NCI-H1694 treated with DMSO at 0.1 percent for 48 hours (cell line): Measurements from ENCODE around the gene ENTHD1.
"Not testable (repeated sequence)": the region's sequence is repeated elsewhere in the genome, so short reads cannot be mapped to it uniquely, and the experiment has no call there.

Experiments
- DNase-seq: peaks from one replicate; lab custom pipeline; 2025; lab: John Stamatoyannopoulos, UW

ENTHD1 gene

DNA sequence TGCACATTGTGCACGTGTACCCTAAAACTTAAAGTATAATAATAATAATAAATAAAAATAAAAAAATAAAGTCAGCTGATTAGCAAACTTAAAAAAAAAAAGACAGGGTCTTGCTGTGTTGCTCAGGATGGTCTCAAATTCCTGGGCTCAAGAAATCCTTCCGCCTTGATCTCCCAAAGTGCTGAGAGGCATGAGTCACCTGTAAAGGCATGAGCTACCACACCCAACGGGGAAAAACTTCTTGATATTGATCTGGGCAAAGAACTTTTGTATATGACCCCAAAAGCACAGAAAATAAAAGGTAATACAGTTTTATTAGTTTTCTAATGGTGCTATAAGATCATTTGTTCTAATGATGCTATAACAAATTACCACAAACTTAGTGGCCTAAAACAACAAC, 46.1 kb downstream of the ENTHD1 start:
- no peak for DNase-seq

DNA sequence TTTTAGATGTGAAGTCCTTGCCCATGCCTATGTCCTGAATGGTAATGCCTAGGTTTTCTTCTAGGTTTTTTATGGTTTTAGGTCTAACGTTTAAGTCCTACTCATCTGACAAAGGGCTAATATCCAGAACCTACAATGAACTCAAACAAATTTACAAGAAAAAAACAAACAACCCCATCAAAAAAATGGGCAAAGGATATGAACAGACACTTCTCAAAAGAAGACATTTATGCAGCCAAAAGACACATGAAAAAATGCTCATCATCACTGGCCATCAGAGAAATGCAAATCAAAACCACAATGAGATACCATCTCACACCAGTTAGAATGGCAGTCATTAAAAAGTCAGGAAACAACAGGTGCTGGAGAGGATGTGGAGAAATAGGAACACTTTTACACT, 47.0 kb downstream of the ENTHD1 start:
- DNase-seq = not testable (repeated sequence)

DNA sequence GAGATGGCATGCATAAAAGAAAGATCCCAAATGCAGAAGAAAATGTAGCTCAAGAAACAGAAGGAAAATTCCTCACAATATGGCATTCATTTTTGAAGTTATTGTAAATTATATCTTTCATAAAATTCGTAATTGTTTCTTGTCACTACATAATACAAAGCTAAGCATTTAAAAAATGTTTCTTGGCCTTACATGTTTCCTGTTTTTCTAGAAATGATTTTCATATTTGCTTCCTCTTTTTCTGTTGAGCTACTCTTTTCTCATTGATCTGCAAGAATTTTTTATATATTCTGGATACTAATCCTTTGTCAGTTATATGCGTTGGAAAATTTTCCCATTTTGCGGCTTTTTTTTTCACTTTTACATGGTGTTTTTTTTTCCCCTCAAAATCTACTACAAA, 48.0 kb downstream of the ENTHD1 start:
- DNase-seq = no peak

DNA sequence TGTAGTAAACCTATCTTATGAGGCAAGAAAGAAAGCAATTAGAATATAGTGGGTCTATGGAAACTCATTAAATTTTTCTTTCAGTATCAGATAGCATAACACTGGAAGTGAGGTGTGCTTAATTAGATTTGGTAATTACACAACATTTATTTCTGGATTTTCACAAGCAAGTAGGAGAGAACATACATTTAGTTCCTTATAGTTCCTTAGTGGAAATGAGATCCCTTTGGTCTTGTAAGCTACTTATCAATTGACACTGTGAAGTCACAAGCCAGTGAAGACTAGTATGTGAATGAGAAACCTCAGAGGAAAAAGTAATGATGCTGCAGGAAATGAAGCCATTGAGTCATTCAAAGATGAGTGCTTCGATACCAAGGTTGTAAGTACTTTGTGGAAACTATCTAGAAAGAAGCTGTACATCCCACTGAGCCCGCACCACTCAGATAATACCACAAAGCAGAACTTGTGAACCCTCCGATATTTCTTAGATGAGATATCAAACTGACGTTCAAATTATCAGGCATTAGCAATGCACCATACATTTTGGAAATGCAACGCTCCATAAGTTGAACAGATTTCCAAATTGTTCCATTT, 53.5 kb downstream of the ENTHD1 start:
- DNase-seq = no peak

DNA sequence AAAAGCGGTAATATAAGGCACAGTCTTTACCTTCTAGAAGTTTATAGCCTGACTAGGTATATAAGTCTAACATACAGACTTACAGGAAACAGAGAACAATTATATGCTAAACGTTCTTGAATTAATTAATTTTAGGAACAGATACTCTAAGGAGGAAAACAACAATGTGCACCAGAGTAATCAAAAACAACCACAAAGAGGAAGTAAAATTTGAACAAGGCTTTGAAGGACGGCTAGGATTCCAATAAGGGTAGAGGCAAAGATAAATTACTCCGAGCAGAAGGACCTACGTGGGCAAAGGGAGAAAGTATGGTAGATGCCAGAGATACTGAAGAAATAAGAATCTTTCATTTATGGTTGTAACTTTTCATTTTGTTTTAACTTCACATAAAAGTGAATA, 54.4 kb downstream of the ENTHD1 start:
- DNase-seq = no peak

DNA sequence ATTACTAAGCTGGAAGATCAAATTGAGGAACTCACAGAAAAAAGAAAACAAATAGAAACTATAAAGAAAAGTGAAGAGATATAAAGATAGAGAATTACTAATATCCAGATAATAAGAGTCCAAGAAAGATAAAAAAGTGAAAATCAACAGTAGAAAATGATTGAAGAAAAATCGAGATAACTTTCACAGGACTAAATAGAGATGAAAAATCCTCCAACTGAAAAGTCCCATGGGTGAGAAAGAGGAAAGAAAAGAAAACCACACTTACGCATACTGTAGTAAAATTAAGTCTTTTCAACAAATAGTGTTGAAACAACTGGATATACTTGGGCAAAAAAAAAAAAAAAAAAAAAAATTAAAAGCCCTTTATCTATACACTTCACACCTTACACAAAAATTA, 60.0 kb downstream of the ENTHD1 start:
- DNase-seq = no peak

DNA sequence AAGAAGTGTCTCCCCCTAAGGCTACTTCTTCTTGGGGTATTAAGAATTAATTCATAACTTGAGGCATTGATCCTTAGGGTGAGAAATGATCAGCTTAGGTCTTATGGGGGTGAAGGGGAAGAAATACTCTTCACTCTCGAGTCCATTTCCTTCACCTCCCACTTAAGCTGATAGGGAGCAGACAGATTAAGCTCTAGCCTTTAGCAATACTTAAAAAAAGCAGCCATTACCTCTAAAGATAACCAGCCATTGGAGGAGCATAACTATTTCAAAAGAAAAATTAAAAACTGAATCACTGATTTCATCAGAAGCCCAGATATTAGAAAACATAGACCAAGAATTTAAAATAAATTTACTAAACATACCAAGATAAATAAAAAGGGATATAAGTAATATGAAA, 60.5 kb downstream of the ENTHD1 start:
- DNase-seq = no peak

DNA sequence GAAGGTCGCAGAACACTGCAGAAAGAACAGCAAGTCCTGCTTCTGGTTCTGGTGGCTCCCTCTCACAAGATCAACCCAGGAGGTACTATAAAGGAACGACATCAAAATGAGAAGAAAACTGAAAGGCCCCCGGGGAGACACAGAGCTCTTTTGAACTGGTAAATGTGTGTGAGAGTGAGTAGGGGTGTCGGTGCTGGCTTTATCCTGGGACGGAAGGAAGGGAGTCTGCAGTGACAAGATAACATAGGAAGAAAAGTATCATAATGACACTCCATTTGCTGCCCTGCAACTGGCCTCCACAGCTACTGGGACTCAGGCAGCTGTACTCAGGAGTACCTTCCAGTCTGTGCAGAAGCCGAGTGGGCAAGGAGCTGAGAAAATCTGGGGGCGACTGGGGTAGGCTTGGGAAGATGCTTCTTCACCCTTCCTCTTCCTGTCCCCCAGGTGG, 60.9 kb downstream of the ENTHD1 start:
- no peak for DNase-seq

DNA sequence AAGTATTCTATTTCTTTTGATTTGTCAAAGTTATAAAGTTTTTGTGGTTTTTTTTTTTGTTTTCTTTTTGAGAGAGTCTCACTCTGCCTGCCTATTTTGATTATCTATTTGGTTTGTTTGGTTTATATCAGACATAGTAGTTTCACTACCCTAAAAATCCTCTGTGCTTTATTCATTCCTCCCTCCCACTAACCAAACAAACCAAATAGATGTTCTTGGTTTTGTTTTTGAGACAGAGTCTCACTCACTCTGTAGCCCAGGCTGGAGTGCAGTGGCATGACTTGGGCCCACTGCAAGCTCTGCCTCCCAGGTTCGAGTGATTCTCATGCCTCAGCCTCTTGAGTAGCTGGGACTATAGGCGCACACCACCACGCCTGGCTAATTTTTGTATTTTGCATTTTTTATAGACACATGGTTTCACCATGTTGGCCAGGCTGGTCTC, 67.9 kb downstream of the ENTHD1 start:
- no peak for DNase-seq

DNA sequence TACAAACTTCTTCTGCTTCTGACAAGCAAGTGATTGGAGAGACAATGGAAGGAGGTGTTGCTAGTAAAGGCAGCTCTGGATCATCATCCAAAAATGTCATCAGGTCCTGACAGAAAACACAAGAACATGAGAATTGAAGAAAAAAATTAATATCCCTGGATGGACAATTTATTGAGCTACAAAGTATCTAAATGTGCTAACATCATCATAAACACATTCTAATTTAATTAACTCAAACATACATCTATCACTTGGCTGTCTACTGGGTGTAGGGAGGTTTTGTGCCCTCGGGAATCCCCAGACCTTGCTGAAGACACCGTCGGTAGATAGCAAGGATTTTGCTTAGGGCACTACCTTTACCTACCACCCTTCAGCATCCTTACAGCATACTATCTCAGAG, 72.6 kb downstream of the ENTHD1 start:
- DNase-seq = no peak

DNA sequence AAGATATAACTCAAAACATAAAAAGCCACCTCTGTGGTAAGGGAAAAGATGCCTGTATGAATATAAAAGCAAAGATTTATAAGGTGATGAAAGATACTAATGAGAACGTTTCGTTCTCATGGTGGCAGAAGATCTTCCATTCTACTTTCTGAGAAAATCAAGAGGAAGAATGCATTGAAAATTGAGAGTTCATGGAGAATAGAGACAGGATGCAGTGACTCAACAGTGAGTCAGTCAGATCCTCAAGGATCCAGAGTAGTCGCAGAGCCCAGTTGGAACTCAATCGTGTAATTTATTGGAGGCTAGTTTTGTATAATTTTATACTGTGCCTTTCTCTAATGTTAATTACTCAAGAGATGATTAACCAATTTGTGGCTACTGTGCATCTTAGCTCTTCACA, 73.3 kb downstream of the ENTHD1 start:
- no peak for DNase-seq

DNA sequence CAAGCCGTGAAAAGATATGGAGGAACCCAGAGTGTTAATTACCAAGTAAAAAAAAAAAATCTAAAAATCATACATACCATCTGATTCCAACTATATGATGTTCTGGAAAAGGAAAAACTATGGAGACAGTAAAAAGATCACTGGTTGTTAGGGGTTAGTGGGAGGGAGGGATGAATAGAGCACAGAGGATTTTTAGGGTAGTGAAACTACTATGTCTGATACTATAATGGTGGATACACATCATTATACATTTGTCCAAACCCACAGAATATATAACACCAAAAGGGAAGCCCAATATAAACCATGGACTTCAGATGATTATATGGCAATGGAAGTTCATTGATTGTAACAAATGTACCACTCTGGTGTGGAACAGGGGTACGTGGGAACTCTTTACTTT, 74.1 kb downstream of the ENTHD1 start:
- no peak for DNase-seq

DNA sequence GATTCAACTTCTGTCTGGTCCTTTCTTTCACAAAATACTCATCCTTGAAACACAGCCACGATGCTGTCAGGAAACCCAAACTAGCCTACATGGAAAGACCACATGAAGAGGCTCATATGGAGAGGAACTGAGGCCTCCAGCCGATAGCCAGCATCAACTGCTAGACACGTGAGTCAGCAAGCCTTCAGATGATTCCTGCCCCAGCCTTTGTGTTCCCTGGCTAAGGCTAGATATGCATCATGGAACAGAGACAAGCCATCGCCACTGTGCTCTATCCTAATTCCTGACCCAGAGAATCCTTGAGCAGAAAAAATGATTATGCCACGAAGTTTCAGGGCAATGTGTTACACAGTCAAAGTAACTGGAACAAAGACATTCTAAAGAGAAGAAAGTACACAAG, 75.5 kb downstream of the ENTHD1 start:
- no peak for DNase-seq

DNA sequence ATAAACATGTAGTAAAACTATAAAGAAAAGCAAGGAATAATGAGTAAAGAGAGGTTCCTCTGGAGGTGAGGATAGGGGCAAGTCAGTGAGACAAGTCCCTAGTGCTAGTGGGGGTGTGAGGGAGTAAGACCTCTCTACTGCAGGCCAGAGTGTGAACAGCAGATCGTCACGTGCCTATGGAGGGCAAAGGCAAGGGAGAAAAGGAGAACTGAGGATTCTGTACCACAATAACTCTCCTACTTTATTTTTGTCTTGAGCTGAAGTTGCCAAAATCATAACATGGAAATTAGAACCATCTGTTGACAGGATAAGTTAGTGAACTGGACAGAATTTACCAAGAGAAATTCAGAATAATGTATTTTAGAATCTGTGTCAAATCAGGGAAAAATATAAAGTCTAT, 77.6 kb downstream of the ENTHD1 start:
- no peak for DNase-seq

DNA sequence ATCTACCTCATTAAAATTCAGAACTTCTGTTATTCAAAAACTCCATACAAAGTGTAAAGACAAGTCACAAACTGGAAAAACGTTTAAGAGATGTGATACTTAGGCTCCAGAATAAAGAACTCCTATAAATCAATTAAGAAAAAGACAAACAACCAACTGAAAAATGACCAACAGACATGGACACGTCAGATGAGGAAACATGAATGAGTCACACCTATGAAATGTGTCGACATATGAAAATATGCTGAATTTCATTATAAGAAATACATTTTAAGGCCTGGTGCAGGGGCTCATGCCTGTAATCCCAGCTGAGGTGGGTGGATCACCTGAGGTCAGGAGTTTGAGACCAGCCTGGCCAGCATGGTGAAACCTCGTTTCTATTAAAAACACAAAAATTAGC, 78.7 kb downstream of the ENTHD1 start:
- no peak for DNase-seq

DNA sequence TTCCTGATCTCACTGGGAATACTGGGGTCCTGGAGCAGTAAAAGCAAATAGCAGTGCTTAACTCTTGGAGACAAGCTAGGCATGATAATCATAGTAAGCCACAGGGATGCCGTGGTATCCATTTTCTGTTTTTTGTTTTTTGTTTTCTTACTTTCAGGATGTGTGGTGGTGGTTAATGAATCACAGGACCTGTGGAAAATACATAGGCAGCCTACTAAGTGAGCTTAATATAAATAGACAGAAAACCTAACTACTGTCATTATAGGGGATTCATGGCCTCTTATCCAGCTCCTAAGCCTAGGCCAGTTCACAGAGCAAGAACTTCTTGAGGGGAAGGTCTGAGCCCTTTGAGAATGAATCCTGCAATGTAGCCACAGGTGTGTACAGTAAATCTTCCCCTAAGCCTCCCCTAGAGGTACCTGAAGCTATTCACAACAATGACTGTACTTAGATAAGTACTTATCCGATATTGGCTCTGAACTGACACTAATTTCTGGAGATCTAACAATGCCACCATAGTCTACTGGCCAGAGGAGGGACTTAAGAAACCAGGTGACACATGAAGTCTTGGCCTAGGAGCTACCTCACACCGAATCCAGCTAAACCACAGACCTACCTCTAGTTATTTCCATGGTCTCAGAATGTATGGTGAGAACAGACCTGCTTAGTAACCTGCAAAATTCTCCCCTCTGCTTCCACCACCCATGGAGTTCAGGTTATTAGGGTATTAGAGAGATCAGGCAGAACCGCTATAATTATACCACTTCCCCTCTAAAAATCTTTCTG, 83.6 kb downstream of the ENTHD1 start:
- DNase-seq = no peak

DNA sequence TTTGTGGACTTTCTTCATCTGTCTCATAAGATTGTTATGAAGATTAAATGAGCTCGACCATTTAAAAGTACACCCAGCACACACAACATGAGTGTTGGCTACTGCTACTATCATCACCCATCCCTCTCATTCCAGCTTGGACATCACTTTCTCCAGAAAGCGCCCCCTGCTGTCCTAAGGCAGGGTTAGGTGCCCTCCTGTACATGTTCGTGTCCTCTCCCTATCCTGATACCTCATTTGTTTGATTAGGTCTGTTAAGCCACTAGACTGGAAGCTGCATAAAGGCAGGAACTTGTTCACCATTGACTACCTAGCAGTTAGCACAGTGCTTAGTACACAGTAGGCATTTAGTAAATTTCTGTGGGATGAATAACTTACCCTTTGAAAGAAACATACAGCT, 85.5 kb downstream of the ENTHD1 start:
- peak; percentile 1 for DNase-seq

DNA sequence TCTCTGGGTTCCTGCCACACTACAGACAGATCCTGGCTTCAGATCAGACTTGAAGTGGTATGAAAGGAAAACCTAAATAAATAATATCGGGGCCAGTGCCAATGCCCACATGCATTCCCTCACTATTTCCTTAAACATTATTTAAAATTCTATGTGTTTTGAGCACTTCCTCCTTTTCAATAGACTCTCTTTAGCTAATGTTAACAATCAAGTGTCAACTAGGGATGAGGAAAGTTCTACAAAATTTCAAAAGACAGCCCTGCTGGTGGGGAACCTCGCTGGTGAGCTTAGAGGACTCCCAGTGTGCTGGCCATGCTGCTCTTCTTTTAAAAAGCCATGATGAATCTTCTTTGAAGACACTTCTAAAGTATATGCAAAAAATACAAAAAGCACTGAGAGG, 87.5 kb downstream of the ENTHD1 start:
- no peak for DNase-seq

DNA sequence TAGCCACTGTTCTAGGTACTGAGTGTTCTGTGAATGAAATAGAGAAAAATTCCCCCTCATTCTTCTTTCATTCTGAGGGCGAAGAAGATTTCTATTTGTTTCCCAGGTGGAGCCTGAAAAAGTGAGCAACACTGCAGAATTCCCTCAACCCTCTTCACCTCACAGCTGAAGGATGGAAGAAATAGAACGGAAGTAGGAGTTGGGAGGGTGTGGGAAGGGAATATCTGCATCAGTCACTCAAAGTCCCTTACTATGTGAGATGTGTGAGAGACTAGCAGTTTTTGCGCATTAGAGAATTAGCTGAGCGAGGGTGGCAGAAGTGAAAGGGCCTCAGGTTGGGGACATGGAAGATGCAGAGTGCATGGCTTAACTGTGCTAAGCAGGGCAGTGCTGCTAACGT, 88.4 kb downstream of the ENTHD1 start:
- no peak for DNase-seq

DNA sequence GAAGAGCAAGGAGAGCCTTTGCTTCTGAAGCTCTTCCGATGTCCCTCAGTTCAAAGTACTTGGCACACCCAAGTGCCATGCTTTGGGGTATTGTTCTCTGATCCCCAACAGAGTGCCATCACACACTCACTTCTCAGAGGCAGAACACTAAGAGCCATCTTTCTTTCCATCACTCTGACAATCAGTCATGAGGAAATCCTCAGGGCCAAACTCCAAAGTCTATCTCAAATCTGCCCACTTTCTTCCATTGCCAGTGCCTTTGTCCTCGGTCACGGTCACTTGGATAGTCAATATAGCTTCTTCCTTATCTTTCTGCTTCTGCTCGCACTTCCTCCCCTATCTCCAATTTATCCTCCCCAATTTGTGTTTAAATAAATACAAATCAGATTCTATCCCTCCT, 90.9 kb downstream of the ENTHD1 start:
- no peak for DNase-seq

DNA sequence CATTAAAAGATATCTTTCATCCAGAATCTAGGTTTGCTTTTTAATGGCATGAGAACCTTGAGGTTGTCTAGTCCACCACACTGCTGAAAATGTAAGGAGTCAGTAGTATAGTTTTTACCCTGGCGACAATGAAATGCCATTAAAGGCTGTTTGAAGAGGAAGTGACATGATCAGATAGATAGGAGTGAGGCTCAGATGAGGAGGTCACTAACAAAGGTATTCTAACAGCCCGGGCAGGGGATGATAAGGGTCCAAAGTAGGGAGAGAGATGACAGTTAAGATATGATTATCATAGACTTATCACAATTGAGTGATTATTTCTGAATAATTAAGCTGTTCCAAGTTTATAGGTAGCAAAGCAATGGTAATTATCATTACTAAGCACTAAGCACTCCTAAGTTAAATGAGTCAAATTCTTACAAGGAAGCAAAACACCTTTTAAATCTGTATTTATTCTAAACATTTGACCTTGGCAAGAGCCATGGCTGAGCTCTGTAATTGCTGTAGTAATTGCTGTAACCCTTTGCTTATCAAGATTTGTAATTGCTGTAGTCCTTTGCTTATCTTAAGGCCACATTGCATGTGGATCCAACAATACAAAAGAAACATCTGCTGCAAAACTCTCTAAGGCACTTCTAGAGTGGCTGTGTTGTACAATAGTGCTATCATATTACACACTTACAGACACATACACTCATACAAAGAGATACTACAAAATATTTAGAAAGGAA, 92.6 kb downstream of the ENTHD1 start:
- DNase-seq = no peak

DNA sequence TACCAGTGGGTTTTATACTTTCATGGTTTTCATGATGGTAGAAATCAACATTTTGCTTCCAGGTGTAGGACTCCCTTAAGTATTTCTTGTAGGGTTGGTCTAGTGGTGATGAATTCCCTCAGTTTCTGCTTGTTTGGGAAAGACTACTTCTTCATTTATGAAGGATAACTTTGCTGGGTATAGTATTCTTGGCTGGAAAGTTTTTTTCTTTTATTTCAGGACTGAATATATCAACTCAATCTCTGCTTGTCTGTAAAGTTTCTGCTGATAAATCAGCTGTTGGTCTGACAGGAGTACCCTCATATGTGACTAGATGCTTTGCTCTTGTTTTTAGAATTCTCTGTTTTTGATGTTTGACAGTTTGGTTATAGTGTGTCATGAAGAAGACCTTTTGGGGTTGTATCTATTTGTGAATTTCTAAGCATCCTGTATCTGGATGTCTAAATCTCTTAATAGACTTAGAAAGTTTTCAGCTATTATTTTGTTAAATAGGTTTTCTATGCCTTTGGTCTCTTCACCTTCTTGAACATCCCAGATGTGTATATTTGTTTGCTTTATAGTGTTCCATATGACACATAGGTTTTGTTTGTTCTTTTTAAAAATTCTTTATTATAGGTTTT, 95.9 kb downstream of the ENTHD1 start:
- DNase-seq = no peak

DNA sequence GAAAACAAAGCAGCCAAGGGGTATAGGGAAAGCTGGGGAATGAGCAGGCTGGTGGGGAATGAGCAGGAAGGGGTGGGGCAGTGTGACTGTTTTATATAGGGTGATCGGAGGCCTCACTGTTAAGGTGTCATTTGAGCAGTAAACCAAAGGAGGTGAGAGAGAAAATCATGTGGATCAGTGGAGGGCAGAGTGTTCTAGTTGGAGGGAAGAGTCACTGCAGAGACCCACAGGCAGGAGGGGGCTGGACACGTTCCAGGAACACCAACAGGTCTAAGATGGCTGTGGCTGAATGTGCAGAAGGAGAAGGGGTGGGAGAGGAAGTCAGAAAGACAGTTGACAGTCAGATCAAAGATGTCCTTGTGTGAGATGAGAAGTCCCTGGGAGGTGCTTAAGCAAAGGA, 103.8 kb downstream of the ENTHD1 start:
- no peak for DNase-seq
